ENCODE results near the gene RGMA. TPM values are rescaled to one million over a fixed set of nuclear protein-coding genes. Genes with fewer than 3 reads are reported as not detected.

The RGMA gene
- total RNA-seq, 3 donors from 2014 or later = 2.8 to 88.4 (median 10.6) TPM

- DNase-seq = no peak
- TF ChIP-seq CTCF (IDR thresholded peaks at IDR 0.05) = no peak
Measured at GRCh38 chr15:93037820-93038705, 50.9 kb downstream of the RGMA start.

GRCh38 chr15:93036951-93037819 is 51.8 kb downstream of the RGMA start:
- no peak for TF ChIP-seq CTCF (IDR thresholded peaks at IDR 0.05)
- ATAC-seq (peak; percentile 67), DNase-seq (peak in 2 of 3 donors; percentile 53 to 75)
- intact Hi-C loops (cut with DNase I, micrococcal nuclease) = no loop called here
- Histone ChIP-seq H3K36me3 (ENCODE audit: low read depth) (no peaks in the 10 kb centered on the region), H3K9me3 (no peaks in the 10 kb centered on the region), H3K4me1 (ENCODE audit: low read depth) (peaks cover 3% of the 10 kb centered on the region), H3K4me3 (no peak overlapping the region)

More at GRCh38 chr15:93037820-93038705, 50.9 kb downstream of the RGMA start:
- H3K36me3 ChIP-seq (ENCODE audit: low read depth) = no peaks in the 10 kb centered on the region
- intact Hi-C loops (cut with DNase I, micrococcal nuclease) = no loop called here
- H3K4me1 ChIP-seq (ENCODE audit: low read depth) = peaks cover 3% of the 10 kb centered on the region
- no peak for ATAC-seq
- H3K9me3 ChIP-seq = no peaks in the 10 kb centered on the region
- H3K4me3 ChIP-seq = no peak overlapping the region

- Histone ChIP-seq H3K4me1 (ENCODE audit: low read depth) (peaks cover 3% of the 10 kb centered on the region), H3K4me3 (no peak overlapping the region), H3K36me3 (ENCODE audit: low read depth) (no peaks in the 10 kb centered on the region), H3K9me3 (no peaks in the 10 kb centered on the region)
- intact Hi-C loops (cut with DNase I, micrococcal nuclease) = no loop called here
- peak; percentile 67 for ATAC-seq
- peak in 1 of 3 donors; percentile 48 for DNase-seq
- TF ChIP-seq CTCF (IDR thresholded peaks at IDR 0.05) = peak; percentile 38
Measured at GRCh38 chr15:93035953-93036810, 52.8 kb downstream of the RGMA start.

GRCh38 chr15:93035092-93035915 is 53.7 kb downstream of the RGMA start:
- DNase-seq (no peak), ATAC-seq (no peak)
- no peaks in the 10 kb centered on the region for H3K36me3 ChIP-seq (ENCODE audit: low read depth)
- no peak overlapping the region for H3K4me3 ChIP-seq
- H3K4me1 ChIP-seq (ENCODE audit: low read depth) = peaks cover 5% of the 10 kb centered on the region
- intact Hi-C loops (cut with DNase I, micrococcal nuclease) = no loop called here
- H3K9me3 ChIP-seq = no peaks in the 10 kb centered on the region
- no peak for TF ChIP-seq CTCF (IDR thresholded peaks at IDR 0.05)
